Measurements from ENCODE around the gene RPS10. TPM values are rescaled to one million over a fixed set of nuclear protein-coding genes. Genes with fewer than 3 reads are reported as not detected.

The RPS10 gene
- total and polyA plus RNA-seq, 2 of the 8 experiments (the other 6 are each of a cell fraction or from before 2014, with no cell fraction given): 2,408 to 11,142 TPM

- TF ChIP-seq RFX5 (IDR thresholded peaks at IDR 0.05; ENCODE audit: borderline replicate concordance, low read depth, low read length): no peak
- TF ChIP-seq, protein P1, sequence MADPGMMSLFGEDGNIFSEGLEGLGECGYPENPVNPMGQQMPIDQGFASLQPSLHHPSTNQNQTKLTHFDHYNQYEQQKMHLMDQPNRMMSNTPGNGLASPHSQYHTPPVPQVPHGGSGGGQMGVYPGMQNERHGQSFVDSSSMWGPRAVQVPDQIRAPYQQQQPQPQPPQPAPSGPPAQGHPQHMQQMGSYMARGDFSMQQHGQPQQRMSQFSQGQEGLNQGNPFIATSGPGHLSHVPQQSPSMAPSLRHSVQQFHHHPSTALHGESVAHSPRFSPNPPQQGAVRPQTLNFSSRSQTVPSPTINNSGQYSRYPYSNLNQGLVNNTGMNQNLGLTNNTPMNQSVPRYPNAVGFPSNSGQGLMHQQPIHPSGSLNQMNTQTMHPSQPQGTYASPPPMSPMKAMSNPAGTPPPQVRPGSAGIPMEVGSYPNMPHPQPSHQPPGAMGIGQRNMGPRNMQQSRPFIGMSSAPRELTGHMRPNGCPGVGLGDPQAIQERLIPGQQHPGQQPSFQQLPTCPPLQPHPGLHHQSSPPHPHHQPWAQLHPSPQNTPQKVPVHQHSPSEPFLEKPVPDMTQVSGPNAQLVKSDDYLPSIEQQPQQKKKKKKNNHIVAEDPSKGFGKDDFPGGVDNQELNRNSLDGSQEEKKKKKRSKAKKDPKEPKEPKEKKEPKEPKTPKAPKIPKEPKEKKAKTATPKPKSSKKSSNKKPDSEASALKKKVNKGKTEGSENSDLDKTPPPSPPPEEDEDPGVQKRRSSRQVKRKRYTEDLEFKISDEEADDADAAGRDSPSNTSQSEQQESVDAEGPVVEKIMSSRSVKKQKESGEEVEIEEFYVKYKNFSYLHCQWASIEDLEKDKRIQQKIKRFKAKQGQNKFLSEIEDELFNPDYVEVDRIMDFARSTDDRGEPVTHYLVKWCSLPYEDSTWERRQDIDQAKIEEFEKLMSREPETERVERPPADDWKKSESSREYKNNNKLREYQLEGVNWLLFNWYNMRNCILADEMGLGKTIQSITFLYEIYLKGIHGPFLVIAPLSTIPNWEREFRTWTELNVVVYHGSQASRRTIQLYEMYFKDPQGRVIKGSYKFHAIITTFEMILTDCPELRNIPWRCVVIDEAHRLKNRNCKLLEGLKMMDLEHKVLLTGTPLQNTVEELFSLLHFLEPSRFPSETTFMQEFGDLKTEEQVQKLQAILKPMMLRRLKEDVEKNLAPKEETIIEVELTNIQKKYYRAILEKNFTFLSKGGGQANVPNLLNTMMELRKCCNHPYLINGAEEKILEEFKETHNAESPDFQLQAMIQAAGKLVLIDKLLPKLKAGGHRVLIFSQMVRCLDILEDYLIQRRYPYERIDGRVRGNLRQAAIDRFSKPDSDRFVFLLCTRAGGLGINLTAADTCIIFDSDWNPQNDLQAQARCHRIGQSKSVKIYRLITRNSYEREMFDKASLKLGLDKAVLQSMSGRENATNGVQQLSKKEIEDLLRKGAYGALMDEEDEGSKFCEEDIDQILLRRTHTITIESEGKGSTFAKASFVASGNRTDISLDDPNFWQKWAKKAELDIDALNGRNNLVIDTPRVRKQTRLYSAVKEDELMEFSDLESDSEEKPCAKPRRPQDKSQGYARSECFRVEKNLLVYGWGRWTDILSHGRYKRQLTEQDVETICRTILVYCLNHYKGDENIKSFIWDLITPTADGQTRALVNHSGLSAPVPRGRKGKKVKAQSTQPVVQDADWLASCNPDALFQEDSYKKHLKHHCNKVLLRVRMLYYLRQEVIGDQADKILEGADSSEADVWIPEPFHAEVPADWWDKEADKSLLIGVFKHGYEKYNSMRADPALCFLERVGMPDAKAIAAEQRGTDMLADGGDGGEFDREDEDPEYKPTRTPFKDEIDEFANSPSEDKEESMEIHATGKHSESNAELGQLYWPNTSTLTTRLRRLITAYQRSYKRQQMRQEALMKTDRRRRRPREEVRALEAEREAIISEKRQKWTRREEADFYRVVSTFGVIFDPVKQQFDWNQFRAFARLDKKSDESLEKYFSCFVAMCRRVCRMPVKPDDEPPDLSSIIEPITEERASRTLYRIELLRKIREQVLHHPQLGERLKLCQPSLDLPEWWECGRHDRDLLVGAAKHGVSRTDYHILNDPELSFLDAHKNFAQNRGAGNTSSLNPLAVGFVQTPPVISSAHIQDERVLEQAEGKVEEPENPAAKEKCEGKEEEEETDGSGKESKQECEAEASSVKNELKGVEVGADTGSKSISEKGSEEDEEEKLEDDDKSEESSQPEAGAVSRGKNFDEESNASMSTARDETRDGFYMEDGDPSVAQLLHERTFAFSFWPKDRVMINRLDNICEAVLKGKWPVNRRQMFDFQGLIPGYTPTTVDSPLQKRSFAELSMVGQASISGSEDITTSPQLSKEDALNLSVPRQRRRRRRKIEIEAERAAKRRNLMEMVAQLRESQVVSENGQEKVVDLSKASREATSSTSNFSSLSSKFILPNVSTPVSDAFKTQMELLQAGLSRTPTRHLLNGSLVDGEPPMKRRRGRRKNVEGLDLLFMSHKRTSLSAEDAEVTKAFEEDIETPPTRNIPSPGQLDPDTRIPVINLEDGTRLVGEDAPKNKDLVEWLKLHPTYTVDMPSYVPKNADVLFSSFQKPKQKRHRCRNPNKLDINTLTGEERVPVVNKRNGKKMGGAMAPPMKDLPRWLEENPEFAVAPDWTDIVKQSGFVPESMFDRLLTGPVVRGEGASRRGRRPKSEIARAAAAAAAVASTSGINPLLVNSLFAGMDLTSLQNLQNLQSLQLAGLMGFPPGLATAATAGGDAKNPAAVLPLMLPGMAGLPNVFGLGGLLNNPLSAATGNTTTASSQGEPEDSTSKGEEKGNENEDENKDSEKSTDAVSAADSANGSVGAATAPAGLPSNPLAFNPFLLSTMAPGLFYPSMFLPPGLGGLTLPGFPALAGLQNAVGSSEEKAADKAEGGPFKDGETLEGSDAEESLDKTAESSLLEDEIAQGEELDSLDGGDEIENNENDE (IDR thresholded peaks at IDR 0.05; ENCODE audit: insufficient replicate concordance, low read length): no peak
- TF ChIP-seq MAFK (IDR thresholded peaks at IDR 0.05; ENCODE audit: low read depth, low read length): no peak
- TF ChIP-seq, protein P2, sequence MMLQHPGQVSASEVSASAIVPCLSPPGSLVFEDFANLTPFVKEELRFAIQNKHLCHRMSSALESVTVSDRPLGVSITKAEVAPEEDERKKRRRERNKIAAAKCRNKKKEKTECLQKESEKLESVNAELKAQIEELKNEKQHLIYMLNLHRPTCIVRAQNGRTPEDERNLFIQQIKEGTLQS (IDR thresholded peaks at IDR 0.05; ENCODE audit: insufficient read depth, low read depth, low read length): no peak
- TF ChIP-seq CHD2 (IDR thresholded peaks at IDR 0.05; ENCODE audit: low read length): no peak
- TF ChIP-seq CREB1 (IDR thresholded peaks at IDR 0.05): no peak
- no peak for TF ChIP-seq CBX8 (IDR thresholded peaks at IDR 0.05; ENCODE audit: borderline replicate concordance, low read depth, low read length)
- TF ChIP-seq, protein P3, sequence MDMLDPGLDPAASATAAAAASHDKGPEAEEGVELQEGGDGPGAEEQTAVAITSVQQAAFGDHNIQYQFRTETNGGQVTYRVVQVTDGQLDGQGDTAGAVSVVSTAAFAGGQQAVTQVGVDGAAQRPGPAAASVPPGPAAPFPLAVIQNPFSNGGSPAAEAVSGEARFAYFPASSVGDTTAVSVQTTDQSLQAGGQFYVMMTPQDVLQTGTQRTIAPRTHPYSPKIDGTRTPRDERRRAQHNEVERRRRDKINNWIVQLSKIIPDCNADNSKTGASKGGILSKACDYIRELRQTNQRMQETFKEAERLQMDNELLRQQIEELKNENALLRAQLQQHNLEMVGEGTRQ (IDR thresholded peaks at IDR 0.05; ENCODE audit: low read length): no peak
- TF ChIP-seq TAF1 (IDR thresholded peaks at IDR 0.05; ENCODE audit: low read depth, low read length): no peak
These were observed 11.2 kb upstream of the RPS10 start (continued) for GRCh38 chr6:34436803-34437643.
